K562 (cell line): ENCODE results near the gene WDR18. TPM values are rescaled to one million over a fixed set of nuclear protein-coding genes. Genes with fewer than 3 reads are reported as not detected.

Experiments used
- CEBPG ChIP-seq, 3 experiments: fragments of 200-800 bp in 1 of 3; sonication (Bioruptor generic) in 1 of 3; sonication (generic) in 1 of 3; formaldehyde crosslinking in 1 of 3; IDR thresholded peaks in 2 of 3; conservative IDR thresholded peaks in 1 of 3; 2 replicates each; pipeline versions ENCODE4 v1.6.1 to v1.8.0; 2016 to 2022; ENCODE audit warnings: missing compliant biosample characterization in 2 of 3, missing genetic modification characterization in 2 of 3, mild to moderate bottlenecking in 1 of 3, missing genetic modification reagents in 1 of 3
- E2F4 ChIP-seq: sonication (generic); formaldehyde crosslinking; IDR thresholded peaks from 2 replicates; pipeline ENCODE4 v1.8.0; 2022; ENCODE audit warnings: mild to moderate bottlenecking, low read depth, missing genetic modification reagents
- EGR1 ChIP-seq: fragments of 450-650 bp; conservative IDR thresholded peaks from 2 replicates; pipeline ENCODE4 v1.6.1; 2017; ENCODE audit warnings: mild to moderate bottlenecking
- FOXP1 ChIP-seq: sonication (generic); formaldehyde crosslinking; IDR thresholded peaks from 2 replicates; pipeline ENCODE4 v1.8.0; 2022; ENCODE audit warnings: mild to moderate bottlenecking, missing genetic modification reagents
- KAT7 ChIP-seq: sonication (generic); formaldehyde crosslinking; IDR thresholded peaks from 2 replicates; pipeline ENCODE4 v1.8.0; 2022; ENCODE audit warnings: missing genetic modification reagents, mild to moderate bottlenecking, borderline replicate concordance
- PML ChIP-seq: IDR thresholded peaks from 2 replicates; pipeline ENCODE4 v1.6.1; 2012; ENCODE audit warnings: low read length, inconsistent platforms
- PYGO2 ChIP-seq: fragments of 450-650 bp; IDR thresholded peaks from 2 replicates; pipeline ENCODE4 v1.6.1; 2016; ENCODE audit warnings: mild to moderate bottlenecking, missing genetic modification characterization, moderate library complexity, missing compliant biosample characterization
- TAF15 ChIP-seq: fragments of 200-400 bp; formaldehyde crosslinking; IDR thresholded peaks from 2 replicates; pipeline ENCODE4 v1.6.1; 2017; ENCODE audit warnings: mild to moderate bottlenecking, low read depth, low read length, moderate library complexity
- ZNF764 ChIP-seq: fragments of 250-450 bp; sonication (Bioruptor Pico); IDR thresholded peaks from 2 replicates; pipeline ENCODE4 v1.4.0; 2020; ENCODE audit warnings: low read depth, mild to moderate bottlenecking, moderate library complexity
- polyA plus RNA-seq, 8 experiments: library from polyadenylated mRNA; depleted of rRNA in 4 of 8; stranded (reverse) in 5 of 8; unstranded in 3 of 8; fragments of >200 nt; fragmentation: Nextera tagmentation in 2 of 8; fragmentation: Illumina TruSeq in 1 of 8; extraction: Ambion mirVana in 2 of 8; extraction: Trizol in 1 of 8; gene quantifications; 2 replicates each; pipeline versions ENCODE4 v1.2.1 to v1.2.3, GENCODE V29; 2011 to 2014; ENCODE audit warnings: inconsistent platforms in 1 of 8, missing spikeins in 1 of 8
- total RNA-seq, 7 experiments: library from RNA; depleted of rRNA in 6 of 7; stranded (reverse); fragments of >200 nt in 6 of 7; fragmentation: Illumina TruSeq in 2 of 7; extraction: Trizol in 2 of 7; gene quantifications; 2 replicates each; pipeline versions ENCODE4 v1.2.1 to v1.2.3, GENCODE V29; 2011 to 2021; ENCODE audit warnings: low replicate concordance in 1 of 7
- TF ChIP-seq, protein P1 (sequence below), 2 experiments: fragments of 450-650 bp in 1 of 2; sonication (generic) in 1 of 2; formaldehyde crosslinking in 1 of 2; IDR thresholded peaks; 2 replicates each; pipeline versions ENCODE4 v1.7.1 to v1.9.0; 2016 to 2022; ENCODE audit warnings: inconsistent platforms in 1 of 2, mild to moderate bottlenecking in 1 of 2, missing genetic modification reagents in 1 of 2
- TF ChIP-seq, protein P2 (sequence below): fragments of 450-650 bp; formaldehyde crosslinking; IDR thresholded peaks from 2 replicates; pipeline ENCODE4 v1.4.0; 2020; ENCODE audit warnings: mild to moderate bottlenecking

The WDR18 gene
- total and polyA plus RNA-seq, 9 of the 15 experiments (the other 6 are each of a cell fraction or from before 2014, with no cell fraction given) = 0.65 to 181 (median 30.1) TPM

GRCh38 chr19:980133-980998 is 3.8 kb upstream of the WDR18 start (continued):
- TF ChIP-seq CEBPG (CRISPR knock-in tag; IDR thresholded peaks at IDR 0.05) = peak; percentile 38; the same call in 1 of the 2 replicates
- TF ChIP-seq CEBPG (tag; conservative IDR thresholded peaks at IDR 0.05 in 1 of 2, IDR thresholded peaks at IDR 0.05 in 1 of 2) = no peak
- TF ChIP-seq FOXP1 = peak; percentile 85
- no peak for TF ChIP-seq ZNF764 (CRISPR knock-in tag)
- 0 out of 2 replicates have a peak, but pooled peaks have one; percentile 26 for TF ChIP-seq PYGO2
- peak; percentile 93 for TF ChIP-seq EGR1
- TF ChIP-seq TAF15 = no peak
- TF ChIP-seq, protein P1, sequence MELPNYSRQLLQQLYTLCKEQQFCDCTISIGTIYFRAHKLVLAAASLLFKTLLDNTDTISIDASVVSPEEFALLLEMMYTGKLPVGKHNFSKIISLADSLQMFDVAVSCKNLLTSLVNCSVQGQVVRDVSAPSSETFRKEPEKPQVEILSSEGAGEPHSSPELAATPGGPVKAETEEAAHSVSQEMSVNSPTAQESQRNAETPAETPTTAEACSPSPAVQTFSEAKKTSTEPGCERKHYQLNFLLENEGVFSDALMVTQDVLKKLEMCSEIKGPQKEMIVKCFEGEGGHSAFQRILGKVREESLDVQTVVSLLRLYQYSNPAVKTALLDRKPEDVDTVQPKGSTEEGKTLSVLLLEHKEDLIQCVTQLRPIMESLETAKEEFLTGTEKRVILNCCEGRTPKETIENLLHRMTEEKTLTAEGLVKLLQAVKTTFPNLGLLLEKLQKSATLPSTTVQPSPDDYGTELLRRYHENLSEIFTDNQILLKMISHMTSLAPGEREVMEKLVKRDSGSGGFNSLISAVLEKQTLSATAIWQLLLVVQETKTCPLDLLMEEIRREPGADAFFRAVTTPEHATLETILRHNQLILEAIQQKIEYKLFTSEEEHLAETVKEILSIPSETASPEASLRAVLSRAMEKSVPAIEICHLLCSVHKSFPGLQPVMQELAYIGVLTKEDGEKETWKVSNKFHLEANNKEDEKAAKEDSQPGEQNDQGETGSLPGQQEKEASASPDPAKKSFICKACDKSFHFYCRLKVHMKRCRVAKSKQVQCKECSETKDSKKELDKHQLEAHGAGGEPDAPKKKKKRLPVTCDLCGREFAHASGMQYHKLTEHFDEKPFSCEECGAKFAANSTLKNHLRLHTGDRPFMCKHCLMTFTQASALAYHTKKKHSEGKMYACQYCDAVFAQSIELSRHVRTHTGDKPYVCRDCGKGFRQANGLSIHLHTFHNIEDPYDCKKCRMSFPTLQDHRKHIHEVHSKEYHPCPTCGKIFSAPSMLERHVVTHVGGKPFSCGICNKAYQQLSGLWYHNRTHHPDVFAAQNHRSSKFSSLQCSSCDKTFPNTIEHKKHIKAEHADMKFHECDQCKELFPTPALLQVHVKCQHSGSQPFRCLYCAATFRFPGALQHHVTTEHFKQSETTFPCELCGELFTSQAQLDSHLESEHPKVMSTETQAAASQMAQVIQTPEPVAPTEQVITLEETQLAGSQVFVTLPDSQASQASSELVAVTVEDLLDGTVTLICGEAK (IDR thresholded peaks at IDR 0.05) = 0 out of 2 replicates have a peak, but pooled peaks have one; percentile 26
- TF ChIP-seq, protein P1 (CRISPR knock-in tag; IDR thresholded peaks at IDR 0.05) = no peak
- 0 out of 2 replicates have a peak, but pooled peaks have one; percentile 44 for TF ChIP-seq KAT7 (CRISPR knock-in tag)
- TF ChIP-seq PML = no peak
- TF ChIP-seq, protein P2, sequence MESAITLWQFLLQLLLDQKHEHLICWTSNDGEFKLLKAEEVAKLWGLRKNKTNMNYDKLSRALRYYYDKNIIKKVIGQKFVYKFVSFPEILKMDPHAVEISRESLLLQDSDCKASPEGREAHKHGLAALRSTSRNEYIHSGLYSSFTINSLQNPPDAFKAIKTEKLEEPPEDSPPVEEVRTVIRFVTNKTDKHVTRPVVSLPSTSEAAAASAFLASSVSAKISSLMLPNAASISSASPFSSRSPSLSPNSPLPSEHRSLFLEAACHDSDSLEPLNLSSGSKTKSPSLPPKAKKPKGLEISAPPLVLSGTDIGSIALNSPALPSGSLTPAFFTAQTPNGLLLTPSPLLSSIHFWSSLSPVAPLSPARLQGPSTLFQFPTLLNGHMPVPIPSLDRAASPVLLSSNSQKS (CRISPR knock-in tag) = no peak
- TF ChIP-seq E2F4 (CRISPR knock-in tag) = no peak
